Measurements from ENCODE around the gene TWIST1.

Gene TWIST1

DNA sequence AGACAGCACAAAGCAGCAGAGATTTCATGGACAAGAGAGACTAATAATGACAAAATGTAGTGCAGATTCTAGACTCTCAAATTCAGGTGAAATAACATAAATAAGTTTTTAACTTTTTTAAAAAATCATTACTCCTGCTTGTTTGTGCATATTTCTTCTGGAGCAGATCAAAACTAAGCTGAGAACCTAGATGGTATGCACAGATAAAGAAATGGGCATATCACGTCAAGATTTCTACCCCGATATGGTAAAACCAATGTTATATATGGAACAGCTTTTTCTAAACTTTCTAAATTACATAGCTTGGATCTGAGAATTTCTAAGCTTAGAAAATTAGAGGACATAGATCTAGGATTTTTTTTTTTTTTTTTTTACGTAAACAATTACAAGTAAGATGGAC, 18.2 kb downstream of the TWIST1 start:
- TF ChIP-seq CTCF (IDR thresholded peaks at IDR 0.05; ENCODE audit: low read depth, low read length, missing control alignments), result no peak

DNA sequence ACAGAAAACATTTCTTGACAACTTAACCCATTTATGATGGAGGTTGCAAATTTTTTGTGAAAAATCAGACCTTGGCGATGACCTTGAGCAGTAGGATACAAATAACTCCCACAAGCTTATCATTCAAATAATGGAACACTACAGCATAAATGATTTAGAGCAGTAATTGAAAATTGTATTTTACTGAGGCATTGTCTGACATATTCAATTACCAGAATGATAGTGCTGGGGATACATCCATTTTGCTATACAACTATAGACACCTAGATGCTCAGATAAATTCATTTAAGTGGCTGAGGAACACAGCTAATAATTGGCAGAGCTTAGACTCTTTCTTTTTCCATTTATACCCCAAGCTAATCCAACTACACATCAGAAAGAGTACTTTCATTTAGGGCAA, 18.9 kb downstream of the TWIST1 start:
- no peak for TF ChIP-seq CTCF (IDR thresholded peaks at IDR 0.05; ENCODE audit: low read depth, low read length, missing control alignments)
- no peak overlapping the region for H3K4me3 ChIP-seq (ENCODE audit: low read depth, low read length)
- DNase-seq (ENCODE audit: low read depth), result no peak
- in situ Hi-C loops (cut with HindIII; ENCODE audit: low sequenced_read_pairs), result no loop called here

More for the DNA sequence above, 18.2 kb downstream of the TWIST1 start:
- in situ Hi-C loops (cut with HindIII; ENCODE audit: low sequenced_read_pairs), result no loop called here
- no peak overlapping the region for H3K4me3 ChIP-seq (ENCODE audit: low read depth, low read length)
- no peak for DNase-seq (ENCODE audit: low read depth)

- no peak overlapping the region for H3K4me3 ChIP-seq (ENCODE audit: low read depth, low read length)
- DNase-seq (ENCODE audit: low read depth), result no peak
- in situ Hi-C loops (cut with HindIII; ENCODE audit: low sequenced_read_pairs), result no loop called here
- no peak for TF ChIP-seq CTCF (IDR thresholded peaks at IDR 0.05; ENCODE audit: low read depth, low read length, missing control alignments)
Observed at GRCh38 chr7:19097165-19098055, 20.0 kb downstream of the TWIST1 start.

DNA sequence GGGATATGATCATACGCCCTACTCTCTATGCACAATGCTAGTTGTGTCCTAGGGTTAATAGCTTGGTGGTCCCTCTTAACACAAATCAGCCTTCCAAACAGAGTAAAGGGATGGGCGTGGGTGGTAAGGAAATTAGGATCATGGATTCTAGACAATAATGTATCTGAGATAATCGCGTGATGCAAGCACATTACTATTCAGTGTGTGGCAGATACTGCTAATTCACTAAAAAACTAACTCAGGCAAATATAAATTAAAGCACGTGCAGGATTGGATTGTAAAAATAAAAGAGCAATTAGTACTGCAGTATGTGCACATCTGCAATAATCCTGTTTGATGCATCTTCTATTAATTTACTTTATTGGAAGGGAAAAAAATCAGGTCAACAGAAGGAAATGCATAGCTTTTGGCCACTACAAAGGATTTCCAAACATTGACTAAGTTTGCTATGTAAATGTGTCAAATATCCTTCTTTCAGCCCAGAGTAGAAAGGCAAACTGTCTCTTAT, 22.0 kb downstream of the TWIST1 start:
- in situ Hi-C loops (cut with HindIII; ENCODE audit: low sequenced_read_pairs), result no loop called here
- no peak for DNase-seq (ENCODE audit: low read depth)
- TF ChIP-seq CTCF (IDR thresholded peaks at IDR 0.05; ENCODE audit: low read depth, low read length, missing control alignments), result no peak
- no peak overlapping the region for H3K4me3 ChIP-seq (ENCODE audit: low read depth, low read length)

GRCh38 chr7:19094598-19095352, 22.7 kb downstream of the TWIST1 start:
- no peak for TF ChIP-seq CTCF (IDR thresholded peaks at IDR 0.05; ENCODE audit: low read depth, low read length, missing control alignments)
- in situ Hi-C loops (cut with HindIII; ENCODE audit: low sequenced_read_pairs), result no loop called here
- no peak overlapping the region for H3K4me3 ChIP-seq (ENCODE audit: low read depth, low read length)
- no peak for DNase-seq (ENCODE audit: low read depth)

GRCh38 chr7:19094138-19094537, 23.3 kb downstream of the TWIST1 start:
- no peak for DNase-seq (ENCODE audit: low read depth)
- no peak for TF ChIP-seq CTCF (IDR thresholded peaks at IDR 0.05; ENCODE audit: low read depth, low read length, missing control alignments)
- in situ Hi-C loops (cut with HindIII; ENCODE audit: low sequenced_read_pairs), result no loop called here
- no peak overlapping the region for H3K4me3 ChIP-seq (ENCODE audit: low read depth, low read length)
